22Rv1 (cell line): ENCODE results near the gene BAZ2B.

Source experiments
- H3K27ac ChIP-seq: fragments of 450-650 bp; 2 replicates; pipeline ENCODE4 v1.5.1; 2017
- ZFX ChIP-seq: fragments of 450-650 bp; IDR thresholded peaks from 2 replicates; pipeline ENCODE4 v1.6.1; 2017; ENCODE audit warnings: antibody characterized with exemption, borderline replicate concordance
- TF ChIP-seq, protein P1 (sequence below): fragments of 450-650 bp; IDR thresholded peaks from 2 replicates; pipeline ENCODE4 v1.5.1; 2017; ENCODE audit warnings: mild to moderate bottlenecking

BAZ2B gene

GRCh38 chr2:159281002-159281401, 335.3 kb downstream of the BAZ2B start:
- TF ChIP-seq, protein P1, sequence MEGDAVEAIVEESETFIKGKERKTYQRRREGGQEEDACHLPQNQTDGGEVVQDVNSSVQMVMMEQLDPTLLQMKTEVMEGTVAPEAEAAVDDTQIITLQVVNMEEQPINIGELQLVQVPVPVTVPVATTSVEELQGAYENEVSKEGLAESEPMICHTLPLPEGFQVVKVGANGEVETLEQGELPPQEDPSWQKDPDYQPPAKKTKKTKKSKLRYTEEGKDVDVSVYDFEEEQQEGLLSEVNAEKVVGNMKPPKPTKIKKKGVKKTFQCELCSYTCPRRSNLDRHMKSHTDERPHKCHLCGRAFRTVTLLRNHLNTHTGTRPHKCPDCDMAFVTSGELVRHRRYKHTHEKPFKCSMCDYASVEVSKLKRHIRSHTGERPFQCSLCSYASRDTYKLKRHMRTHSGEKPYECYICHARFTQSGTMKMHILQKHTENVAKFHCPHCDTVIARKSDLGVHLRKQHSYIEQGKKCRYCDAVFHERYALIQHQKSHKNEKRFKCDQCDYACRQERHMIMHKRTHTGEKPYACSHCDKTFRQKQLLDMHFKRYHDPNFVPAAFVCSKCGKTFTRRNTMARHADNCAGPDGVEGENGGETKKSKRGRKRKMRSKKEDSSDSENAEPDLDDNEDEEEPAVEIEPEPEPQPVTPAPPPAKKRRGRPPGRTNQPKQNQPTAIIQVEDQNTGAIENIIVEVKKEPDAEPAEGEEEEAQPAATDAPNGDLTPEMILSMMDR: no peak
- TF ChIP-seq ZFX: no peak
- H3K27ac ChIP-seq: no peak overlapping the region

- TF ChIP-seq, protein P1: no peak
- no peak for TF ChIP-seq ZFX
- no peak overlapping the region for H3K27ac ChIP-seq
Measured at GRCh38 chr2:159279700-159280099, 336.6 kb downstream of the BAZ2B start.

- no peak overlapping the region for H3K27ac ChIP-seq
- no peak for TF ChIP-seq ZFX
- TF ChIP-seq, protein P1: no peak
Measured at GRCh38 chr2:159275111-159275510, 341.2 kb downstream of the BAZ2B start.

GRCh38 chr2:159272156-159272555, 344.2 kb downstream of the BAZ2B start:
- H3K27ac ChIP-seq: no peak overlapping the region
- no peak for TF ChIP-seq ZFX
- TF ChIP-seq, protein P1: no peak

DNA sequence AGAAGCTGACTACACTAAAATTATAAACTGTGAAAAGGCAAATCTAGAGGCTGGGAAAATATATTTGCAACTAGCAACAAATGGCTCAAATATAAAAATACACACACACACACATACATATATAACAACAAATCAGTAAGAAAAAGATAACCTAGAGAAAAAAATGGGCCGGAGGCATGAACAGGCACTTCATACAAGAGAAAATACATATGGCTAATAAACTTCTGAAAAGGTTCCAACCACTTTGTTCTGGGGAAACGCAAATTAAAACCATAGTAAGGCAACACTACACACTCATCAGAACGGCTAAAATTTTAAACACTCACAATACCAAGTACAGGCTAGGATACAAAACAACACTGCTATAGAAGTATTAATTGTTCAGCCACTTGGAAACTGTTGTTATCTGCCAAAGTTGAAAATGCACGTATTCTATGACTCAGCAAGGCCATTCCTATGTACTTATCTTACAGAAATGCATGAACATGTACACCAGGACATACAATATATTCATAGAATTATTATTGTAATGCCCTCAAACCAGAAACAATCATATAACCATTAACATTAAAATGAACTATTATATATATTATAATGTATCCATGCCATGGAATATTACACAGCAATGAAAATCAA, 345.5 kb downstream of the BAZ2B start:
- TF ChIP-seq, protein P1: no peak
- TF ChIP-seq ZFX: no peak
- no peak overlapping the region for H3K27ac ChIP-seq
